Anterior cingulate cortex (tissue), 58 donors: ENCODE measurements around the gene RNU5B-1.

ENCODE experiments used
- DNase-seq, 58 donors: peaks; one replicate each; lab custom pipeline; 2025; lab: John Stamatoyannopoulos, UW

RNU5B-1 gene

GRCh38 chr15:65304381-65305149, at the start of gene RNU5B-1:
RNU5B-1 (plus strand) TSS chr15:65304677.
- DNase-seq = peak in 40 of 58 donors; percentile 4 to 94 (median 51)

DNA sequence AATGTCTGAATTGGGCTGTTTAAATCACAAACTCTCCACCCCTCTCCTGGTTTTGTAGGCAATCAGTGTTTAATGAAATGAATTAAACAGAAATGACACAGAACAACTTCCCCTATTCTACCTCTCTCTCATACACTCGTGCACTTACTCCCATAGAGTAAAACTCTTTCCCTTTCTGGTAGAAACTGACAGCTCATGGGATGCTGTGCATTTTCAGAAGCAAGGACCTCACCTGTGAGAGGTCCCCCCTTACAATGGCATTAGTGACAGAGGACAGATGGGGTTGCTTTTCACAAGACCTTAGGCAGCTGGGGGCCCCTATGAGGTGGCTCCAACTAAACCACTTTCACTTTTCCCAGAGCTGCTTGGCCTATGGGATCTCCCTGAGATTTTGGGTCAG, 49.7 kb upstream of the RNU5B-1 start:
- no peak for DNase-seq

- no peak for DNase-seq
Measured at GRCh38 chr15:65255486-65256140, 48.9 kb upstream of the RNU5B-1 start.

- DNase-seq = no peak
Measured at GRCh38 chr15:65258375-65259262, 45.9 kb upstream of the RNU5B-1 start.

DNA sequence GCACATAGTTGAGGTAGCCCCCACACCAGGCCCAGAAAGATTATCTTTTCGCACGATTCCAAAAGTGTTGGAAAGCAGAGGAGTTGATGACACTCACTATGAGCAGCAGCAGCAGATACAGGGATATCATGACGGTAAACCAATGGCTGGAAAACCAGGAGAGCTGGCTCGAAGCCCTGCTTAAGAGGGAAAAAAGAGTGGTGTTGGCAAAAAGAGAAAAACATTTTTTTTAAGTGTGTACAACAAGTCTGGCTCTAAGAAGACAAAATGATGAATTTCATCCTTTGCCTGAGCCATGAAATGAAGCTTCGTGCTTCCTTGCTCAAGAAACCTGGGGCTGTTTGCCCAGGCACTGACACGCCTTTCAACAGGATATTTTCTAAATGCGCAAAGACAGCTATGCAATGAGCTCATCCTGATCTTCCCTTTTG, 45.1 kb upstream of the RNU5B-1 start:
- peak in 13 of 58 donors; percentile 1 to 32 (median 12) for DNase-seq

DNA sequence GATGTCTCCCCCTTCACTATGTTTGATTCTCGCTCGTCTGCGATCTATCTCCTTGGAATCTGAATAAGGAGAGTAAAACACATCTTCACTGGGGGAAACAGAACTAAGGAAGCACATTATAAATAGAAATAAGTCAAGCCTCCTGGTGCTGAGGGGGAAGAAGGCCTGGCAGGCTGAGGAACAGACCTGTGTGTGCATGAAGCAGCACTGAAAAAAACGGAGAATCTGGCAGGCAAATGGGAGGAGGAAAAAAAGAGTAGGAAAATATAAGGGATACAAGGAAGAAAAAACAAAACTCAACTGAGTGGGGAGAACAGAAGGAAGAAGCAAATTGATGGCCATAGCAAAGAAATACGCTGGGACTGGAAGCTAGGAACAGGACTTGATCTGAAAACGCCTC, 43.5 kb upstream of the RNU5B-1 start:
- no peak for DNase-seq

DNA sequence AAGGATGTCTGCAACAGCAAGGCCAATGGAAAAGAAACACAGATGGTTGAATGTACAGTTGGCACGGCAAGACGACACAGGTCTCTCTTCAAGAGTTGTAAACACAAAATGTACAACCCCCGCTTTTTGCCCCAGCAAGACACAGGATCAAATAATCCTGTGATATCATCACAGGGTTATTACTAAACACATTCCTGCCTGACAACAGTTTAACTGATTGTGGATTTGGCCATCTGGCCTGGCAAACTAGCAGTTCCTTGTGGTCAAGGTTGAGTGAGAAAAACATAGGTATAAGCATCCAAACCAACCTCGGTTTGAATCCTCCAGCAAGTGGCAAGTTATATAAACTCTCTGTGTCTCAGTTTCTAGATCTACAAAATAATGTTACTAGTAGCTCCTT, 41.2 kb upstream of the RNU5B-1 start:
- DNase-seq = no peak

DNA sequence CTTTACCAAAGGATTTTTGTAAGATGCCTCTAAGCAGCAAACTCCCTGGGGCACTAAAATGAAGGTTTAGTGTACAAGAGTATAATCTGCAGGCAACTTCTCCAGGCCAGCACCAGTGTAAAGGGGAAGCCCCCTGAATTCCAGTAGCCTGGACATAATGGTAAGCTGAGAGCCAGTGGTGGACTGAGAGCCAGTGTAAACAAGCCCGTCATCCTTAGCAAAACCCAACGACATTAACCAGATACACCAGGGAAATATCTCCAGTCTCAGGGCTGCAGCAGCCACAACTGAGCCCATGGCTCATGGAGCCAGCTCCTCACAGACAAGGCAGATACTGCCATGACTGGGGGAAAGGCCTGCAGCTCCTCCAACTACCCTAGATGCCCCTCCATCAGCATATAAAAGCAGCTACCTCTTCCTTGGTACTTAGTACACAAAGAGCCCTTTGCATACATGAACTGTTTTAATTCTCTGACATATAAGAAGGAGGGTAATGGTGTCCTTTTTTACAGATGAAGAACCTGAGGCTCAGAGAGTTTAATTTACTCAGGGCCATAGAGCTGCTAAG, 39.5 kb upstream of the RNU5B-1 start:
- no peak for DNase-seq

DNA sequence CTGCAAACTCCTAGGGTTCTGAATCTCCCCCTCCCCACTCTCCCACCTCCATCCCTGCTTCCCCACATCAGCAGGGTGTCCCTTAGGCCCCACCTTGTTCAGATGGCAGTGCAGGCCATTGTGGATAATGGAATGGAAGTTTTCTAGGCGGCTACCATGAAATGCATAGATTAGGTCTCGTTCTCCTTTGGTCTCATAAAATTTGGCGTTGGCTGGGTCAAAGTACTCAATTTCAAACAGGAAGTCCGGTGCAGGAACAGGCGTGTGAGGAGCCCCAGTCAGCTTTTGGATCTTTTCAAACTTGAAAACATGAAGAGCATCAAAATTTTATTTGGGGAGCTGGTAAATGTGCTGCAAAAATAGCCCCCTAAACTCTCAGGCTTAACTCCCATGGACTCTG, 38.0 kb upstream of the RNU5B-1 start:
- no peak for DNase-seq

- DNase-seq = no peak
Measured at GRCh38 chr15:65268411-65268810, 36.1 kb upstream of the RNU5B-1 start.

GRCh38 chr15:65270811-65271545, 33.5 kb upstream of the RNU5B-1 start:
- peak in 44 of 58 donors; percentile 2 to 80 (median 25) for DNase-seq

DNA sequence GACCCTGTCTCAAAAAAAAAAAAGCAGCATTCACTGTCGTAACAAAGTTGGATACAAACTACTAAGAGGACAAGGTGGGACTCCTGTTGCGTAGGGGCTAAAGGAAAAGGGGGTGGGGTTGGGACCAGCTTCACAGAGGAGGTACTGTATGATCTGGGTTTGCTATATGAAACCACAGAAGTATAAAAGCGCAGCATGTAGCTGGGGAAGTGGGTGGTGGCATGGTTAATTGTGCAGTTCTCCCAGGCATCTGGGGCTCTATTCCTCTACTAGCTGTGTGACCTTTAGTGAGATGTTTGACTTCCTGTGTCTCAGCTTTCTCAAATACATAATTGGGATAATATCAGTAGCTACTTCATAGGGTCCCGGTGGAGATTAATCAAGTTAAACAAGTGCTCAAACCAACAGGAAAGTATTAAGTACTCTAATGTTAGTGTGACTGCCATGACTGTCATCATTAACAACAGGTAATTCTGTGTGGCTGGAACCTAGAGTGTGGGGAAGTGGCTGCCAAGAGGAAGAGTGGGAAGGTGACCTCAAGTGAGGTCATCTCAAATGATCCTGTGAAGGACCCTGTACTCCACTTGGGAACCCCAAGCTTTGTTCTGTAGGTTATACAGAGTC, 29.3 kb upstream of the RNU5B-1 start:
- no peak for DNase-seq

DNA sequence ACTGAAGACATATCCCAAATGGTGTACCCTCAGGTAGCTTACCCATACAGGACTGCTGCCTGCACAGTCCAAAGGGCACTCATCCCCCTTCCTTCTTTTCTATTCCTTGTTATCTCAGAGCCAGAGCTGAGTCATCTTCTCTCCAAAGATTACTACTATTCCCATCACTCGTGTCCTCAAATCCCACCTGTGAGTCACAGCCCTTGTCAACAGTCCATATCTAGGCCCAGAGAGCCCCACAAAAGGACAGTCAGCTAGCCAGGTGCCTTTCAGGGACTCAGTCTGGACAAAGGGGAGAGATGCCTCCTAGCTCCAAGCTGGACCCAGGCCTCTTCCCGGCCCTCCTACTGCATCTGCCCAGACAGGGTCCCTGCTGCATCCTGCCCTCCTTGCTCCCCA, 28.8 kb upstream of the RNU5B-1 start:
- DNase-seq = no peak

DNA sequence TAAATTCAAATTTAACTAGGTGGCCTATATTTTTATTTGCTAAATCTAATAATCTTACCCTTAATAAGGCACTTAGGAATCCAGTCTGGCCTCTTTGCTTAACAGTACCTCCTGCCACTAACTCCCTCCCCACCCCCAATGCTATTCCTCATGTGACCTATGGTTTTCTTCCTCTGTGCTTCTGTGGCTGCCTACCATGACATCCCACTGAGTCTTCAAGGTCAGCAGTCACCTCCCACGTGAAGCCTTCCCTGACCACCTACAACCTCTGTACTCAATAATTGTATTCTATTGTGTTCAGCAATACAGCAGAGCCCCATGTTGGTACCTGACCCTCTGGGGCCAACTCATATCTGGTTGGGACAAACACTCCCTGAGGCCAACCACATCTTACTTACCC, 27.5 kb upstream of the RNU5B-1 start:
- DNase-seq = no peak

DNA sequence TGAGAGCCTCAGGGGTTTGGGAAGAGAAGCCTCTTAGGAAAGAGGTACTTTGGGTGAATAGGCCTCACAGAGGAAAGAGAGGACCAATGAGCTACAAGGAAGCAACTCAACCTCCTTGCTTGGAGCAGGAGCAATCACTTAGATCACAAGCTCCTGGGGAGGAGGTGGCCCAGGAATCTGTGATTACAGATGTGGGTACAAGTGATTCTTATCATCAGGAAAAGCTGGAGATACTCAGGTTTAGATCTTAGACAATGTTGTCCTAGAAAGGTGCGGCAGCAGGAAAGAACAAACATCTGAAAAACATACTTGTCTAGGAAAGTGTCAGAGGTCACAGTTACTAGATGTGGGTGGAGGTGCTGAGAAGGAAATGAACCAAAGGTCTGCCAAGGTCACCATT, 26.0 kb upstream of the RNU5B-1 start:
- DNase-seq = no peak

DNA sequence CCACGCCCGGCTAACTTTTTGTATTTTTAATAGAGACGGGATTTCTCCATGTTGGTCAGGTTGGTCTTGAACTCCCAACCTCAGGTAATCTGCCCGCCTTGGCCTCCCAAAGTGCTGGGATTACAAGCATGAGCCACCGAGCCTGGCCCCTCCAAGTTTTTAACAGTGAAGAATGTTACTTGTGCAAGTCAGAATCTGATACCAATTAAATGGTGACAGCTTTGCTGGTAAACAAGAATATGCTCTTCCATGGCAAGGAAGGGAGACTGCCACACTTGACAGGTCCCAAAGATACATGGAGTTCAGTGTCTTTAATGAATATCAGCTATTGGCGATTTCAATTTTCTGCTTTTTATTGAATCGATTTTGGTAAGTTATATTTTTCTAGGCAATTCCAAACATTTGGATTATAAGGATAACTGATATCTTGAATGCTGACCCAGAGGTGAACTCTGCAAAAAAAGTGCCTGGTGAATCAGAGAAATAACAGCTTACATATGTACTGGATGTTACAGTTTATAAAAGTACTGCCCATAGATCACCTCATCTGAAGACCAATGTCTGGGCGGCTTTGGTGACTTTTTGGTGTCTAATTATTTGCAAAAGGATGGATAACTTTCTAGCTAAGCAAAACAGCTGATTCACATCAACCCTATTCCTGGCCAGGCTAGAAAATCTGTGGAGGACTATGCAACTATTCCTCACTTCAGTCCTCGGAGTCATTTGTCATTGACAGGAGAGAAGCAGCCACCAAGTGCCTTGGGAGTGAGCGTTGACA, 19.0 kb upstream of the RNU5B-1 start:
- no peak for DNase-seq

- DNase-seq = peak in 30 of 58 donors; percentile 19 to 69 (median 56)
Measured at GRCh38 chr15:65286069-65286703, 18.3 kb upstream of the RNU5B-1 start.
